ENCODE results near the gene FITM1. TPM values are rescaled to one million over a fixed set of nuclear protein-coding genes. Genes with fewer than 3 reads are reported as not detected.

The FITM1 gene
- total and polyA plus RNA-seq, 2 experiments from 2014 or later: 0.53 TPM; not detected in 1

- Histone ChIP-seq H3K4me3 (no peak overlapping the region), H3K4me1 (ENCODE audit: insufficient read depth) (no peaks in the 10 kb centered on the region), H3K27ac (ENCODE audit: low read depth) (no peak overlapping the region), H4K20me1 (replicated peaks; ENCODE audit: insufficient read depth) (no peaks in the 10 kb centered on the region; the same call in 1 of the 2 replicates), H3F3A (replicated peaks; ENCODE audit: low read depth) (no peaks in the 10 kb centered on the region), H3K79me2 (replicated peaks; ENCODE audit: insufficient read depth) (no peaks in the 10 kb centered on the region), H3K9me2 (ENCODE audit: insufficient read depth) (no peaks in the 10 kb centered on the region), H3K27me3 (ENCODE audit: insufficient read depth) (no peaks in the 10 kb centered on the region), H2AFZ (no peak overlapping the region), H3K4me2 (no peak overlapping the region), H3K36me3 (ENCODE audit: insufficient read depth) (no peaks in the 10 kb centered on the region; the same call in 1 of the 2 replicates)
- no peak for DNase-seq (ENCODE audit: low spot score)
- H3K9me3 Mint-ChIP-seq: peaks cover 3% of the 10 kb centered on the region; the same call in 2 of the 3 replicates
- no peak overlapping the region for H3K27ac Mint-ChIP-seq
- TF ChIP-seq EZH2 (IDR thresholded peaks at IDR 0.05; ENCODE audit: low read depth, unreplicated experiment): no peak
- TF ChIP-seq JUNB (IDR thresholded peaks at IDR 0.05; ENCODE audit: unreplicated experiment): no peak
- TF ChIP-seq CREB1 (CRISPR knock-in tag; IDR thresholded peaks at IDR 0.05; ENCODE audit: low read depth): no peak
- H3K36me3 Mint-ChIP-seq (ENCODE audit: low read depth): peaks cover 79% of the 10 kb centered on the region
- H3K4me1 Mint-ChIP-seq: no peaks in the 10 kb centered on the region
- H3K27me3 Mint-ChIP-seq (ENCODE audit: insufficient read depth, low read depth, poor library complexity): peaks cover 34% of the 10 kb centered on the region
- ATAC-seq: no peak
- no peak overlapping the region for H3K4me3 Mint-ChIP-seq
Measured at GRCh38 chr14:24181371-24182077, 51.1 kb downstream of the FITM1 start.

Small RNA genes lying within 50 kb of the gene (microRNA-seq; reads per million reads assigned to microRNA genes)
- not detected for gene MIR7703

Small RNA genes lying within 50 kb of the gene (small RNA-seq; reads per million reads assigned to genes)
- gene IPO4 (ENCODE audit: low replicate concordance): 0.10 reads per million
- not detected for gene IRF9 (ENCODE audit: low replicate concordance)
- 0.80 reads per million, percentile 53 among the genes with 10 or more reads in this experiment for gene RNA5SP383 (ENCODE audit: low replicate concordance)

Other genes starting within 250 kb of the FITM1 start
Only the 30 nearest of the 31 such genes appear.
- gene DHRS4, start 176.9 kb upstream of the FITM1 start, total RNA-seq (2014; rRNA removed; shearing (Covaris generic)): 15.1 and 16.6 TPM in 2 replicates
- gene DHRS4, start 176.9 kb upstream of the FITM1 start, polyA plus RNA-seq (2016; fragmentation: Nextera tagmentation; extraction: Ambion mirVana): 16.7 and 18.4 TPM in 2 replicates
- gene DHRS4L2, start 141.7 kb upstream of the FITM1 start, total RNA-seq (2014; rRNA removed; shearing (Covaris generic)): 6.2 and 6.7 TPM in 2 replicates
- gene DHRS4L2, start 141.7 kb upstream of the FITM1 start, polyA plus RNA-seq (2016; fragmentation: Nextera tagmentation; extraction: Ambion mirVana): 12.9 and 14.3 TPM in 2 replicates
- gene CARMIL3, start 78.7 kb upstream of the FITM1 start, total RNA-seq (2014; rRNA removed; shearing (Covaris generic)): 9.7 and 11.8 TPM in 2 replicates
- gene CARMIL3, start 78.7 kb upstream of the FITM1 start, polyA plus RNA-seq (2016; fragmentation: Nextera tagmentation; extraction: Ambion mirVana): 3.7 and 3.8 TPM in 2 replicates
- gene CPNE6, start 59.1 kb upstream of the FITM1 start, total RNA-seq (2014; rRNA removed; shearing (Covaris generic)): not detected in 2 replicates
- 0.16 TPM in 1 of 2 replicates, not detected in the other for gene CPNE6, start 59.1 kb upstream of the FITM1 start, polyA plus RNA-seq (2016; fragmentation: Nextera tagmentation; extraction: Ambion mirVana)
- 103 and 112 TPM in 2 replicates for gene PCK2, start 36.3 kb upstream of the FITM1 start, total RNA-seq (2014; rRNA removed; shearing (Covaris generic))
- 53.5 and 57.9 TPM in 2 replicates for gene PCK2, start 36.3 kb upstream of the FITM1 start, polyA plus RNA-seq (2016; fragmentation: Nextera tagmentation; extraction: Ambion mirVana)
- 78.7 and 93.2 TPM in 2 replicates for gene DCAF11, start 15.9 kb upstream of the FITM1 start, total RNA-seq (2014; rRNA removed; shearing (Covaris generic))
- 18.6 and 19.0 TPM in 2 replicates for gene DCAF11, start 15.9 kb upstream of the FITM1 start, polyA plus RNA-seq (2016; fragmentation: Nextera tagmentation; extraction: Ambion mirVana)
- gene NRL, start 15.7 kb upstream of the FITM1 start, total RNA-seq (2014; rRNA removed; shearing (Covaris generic)): 2.2 and 5.2 TPM in 2 replicates
- 1.4 and 1.8 TPM in 2 replicates for gene NRL, start 15.7 kb upstream of the FITM1 start, polyA plus RNA-seq (2016; fragmentation: Nextera tagmentation; extraction: Ambion mirVana)
- 53.9 and 61.1 TPM in 2 replicates for gene PSME1, start 5.5 kb downstream of the FITM1 start, total RNA-seq (2014; rRNA removed; shearing (Covaris generic))
- 215 and 220 TPM in 2 replicates for gene PSME1, start 5.5 kb downstream of the FITM1 start, polyA plus RNA-seq (2016; fragmentation: Nextera tagmentation; extraction: Ambion mirVana)
- gene EMC9, start 10.9 kb downstream of the FITM1 start, total RNA-seq (2014; rRNA removed; shearing (Covaris generic)): 20.1 and 30.0 TPM in 2 replicates
- gene EMC9, start 10.9 kb downstream of the FITM1 start, polyA plus RNA-seq (2016; fragmentation: Nextera tagmentation; extraction: Ambion mirVana): 64.2 and 64.9 TPM in 2 replicates
- gene PSME2, start 16.0 kb downstream of the FITM1 start, total RNA-seq (2014; rRNA removed; shearing (Covaris generic)): 54.0 and 59.9 TPM in 2 replicates
- gene PSME2, start 16.0 kb downstream of the FITM1 start, polyA plus RNA-seq (2016; fragmentation: Nextera tagmentation; extraction: Ambion mirVana): 246 and 259 TPM in 2 replicates
- gene RNF31, start 16.8 kb downstream of the FITM1 start, total RNA-seq (2014; rRNA removed; shearing (Covaris generic)): 54.8 and 86.4 TPM in 2 replicates
- 84.1 and 87.4 TPM in 2 replicates for gene RNF31, start 16.8 kb downstream of the FITM1 start, polyA plus RNA-seq (2016; fragmentation: Nextera tagmentation; extraction: Ambion mirVana)
- 8.2 and 9.2 TPM in 2 replicates for gene IRF9, start 30.6 kb downstream of the FITM1 start, total RNA-seq (2014; rRNA removed; shearing (Covaris generic))
- gene IRF9, start 30.6 kb downstream of the FITM1 start, polyA plus RNA-seq (2016; fragmentation: Nextera tagmentation; extraction: Ambion mirVana): 8.4 and 11.1 TPM in 2 replicates
- gene REC8, start 41.4 kb downstream of the FITM1 start, total RNA-seq (2014; rRNA removed; shearing (Covaris generic)): 23.6 and 25.7 TPM in 2 replicates
- 36.8 and 38.8 TPM in 2 replicates for gene REC8, start 41.4 kb downstream of the FITM1 start, polyA plus RNA-seq (2016; fragmentation: Nextera tagmentation; extraction: Ambion mirVana)
- gene IPO4, start 58.2 kb downstream of the FITM1 start, total RNA-seq (2014; rRNA removed; shearing (Covaris generic)): 84.2 and 105 TPM in 2 replicates
- gene IPO4, start 58.2 kb downstream of the FITM1 start, polyA plus RNA-seq (2016; fragmentation: Nextera tagmentation; extraction: Ambion mirVana): 34.2 and 34.3 TPM in 2 replicates
- gene TM9SF1, start 64.8 kb downstream of the FITM1 start, total RNA-seq (2014; rRNA removed; shearing (Covaris generic)): 25.6 and 27.5 TPM in 2 replicates
- 10.7 and 12.6 TPM in 2 replicates for gene TM9SF1, start 64.8 kb downstream of the FITM1 start, polyA plus RNA-seq (2016; fragmentation: Nextera tagmentation; extraction: Ambion mirVana)
- gene TSSK4, start 75.0 kb downstream of the FITM1 start, total RNA-seq (2014; rRNA removed; shearing (Covaris generic)): 0.66 and 1.0 TPM in 2 replicates
- 0.70 and 0.84 TPM in 2 replicates for gene TSSK4, start 75.0 kb downstream of the FITM1 start, polyA plus RNA-seq (2016; fragmentation: Nextera tagmentation; extraction: Ambion mirVana)
- 10.6 and 19.3 TPM in 2 replicates for gene CHMP4A, start 82.8 kb downstream of the FITM1 start, total RNA-seq (2014; rRNA removed; shearing (Covaris generic))
- gene CHMP4A, start 82.8 kb downstream of the FITM1 start, polyA plus RNA-seq (2016; fragmentation: Nextera tagmentation; extraction: Ambion mirVana): 30.1 and 36.9 TPM in 2 replicates
- gene MDP1, start 85.4 kb downstream of the FITM1 start, total RNA-seq (2014; rRNA removed; shearing (Covaris generic)): 9.6 and 9.8 TPM in 2 replicates
- gene MDP1, start 85.4 kb downstream of the FITM1 start, polyA plus RNA-seq (2016; fragmentation: Nextera tagmentation; extraction: Ambion mirVana): 24.7 and 31.1 TPM in 2 replicates
- gene NEDD8, start 101.7 kb downstream of the FITM1 start, total RNA-seq (2014; rRNA removed; shearing (Covaris generic)): 130 and 172 TPM in 2 replicates
- gene NEDD8, start 101.7 kb downstream of the FITM1 start, polyA plus RNA-seq (2016; fragmentation: Nextera tagmentation; extraction: Ambion mirVana): 401 and 418 TPM in 2 replicates
- gene GMPR2, start 102.3 kb downstream of the FITM1 start, total RNA-seq (2014; rRNA removed; shearing (Covaris generic)): 60.6 and 67.0 TPM in 2 replicates
- 70.6 TPM in 2 replicates for gene GMPR2, start 102.3 kb downstream of the FITM1 start, polyA plus RNA-seq (2016; fragmentation: Nextera tagmentation; extraction: Ambion mirVana)
- gene TINF2, start 112.0 kb downstream of the FITM1 start, total RNA-seq (2014; rRNA removed; shearing (Covaris generic)): 24.6 and 36.0 TPM in 2 replicates
- 22.0 and 24.1 TPM in 2 replicates for gene TINF2, start 112.0 kb downstream of the FITM1 start, polyA plus RNA-seq (2016; fragmentation: Nextera tagmentation; extraction: Ambion mirVana)
- gene TGM1, start 132.5 kb downstream of the FITM1 start, total RNA-seq (2014; rRNA removed; shearing (Covaris generic)): 0.39 and 0.63 TPM in 2 replicates
- gene TGM1, start 132.5 kb downstream of the FITM1 start, polyA plus RNA-seq (2016; fragmentation: Nextera tagmentation; extraction: Ambion mirVana): 0.31 and 0.42 TPM in 2 replicates
- gene RABGGTA, start 140.9 kb downstream of the FITM1 start, total RNA-seq (2014; rRNA removed; shearing (Covaris generic)): 18.8 and 20.7 TPM in 2 replicates
- gene RABGGTA, start 140.9 kb downstream of the FITM1 start, polyA plus RNA-seq (2016; fragmentation: Nextera tagmentation; extraction: Ambion mirVana): 17.6 and 25.2 TPM in 2 replicates
- 15.4 and 22.7 TPM in 2 replicates for gene DHRS1, start 169.1 kb downstream of the FITM1 start, total RNA-seq (2014; rRNA removed; shearing (Covaris generic))
- 15.0 and 15.4 TPM in 2 replicates for gene DHRS1, start 169.1 kb downstream of the FITM1 start, polyA plus RNA-seq (2016; fragmentation: Nextera tagmentation; extraction: Ambion mirVana)
- gene NOP9, start 169.2 kb downstream of the FITM1 start, total RNA-seq (2014; rRNA removed; shearing (Covaris generic)): 32.4 and 32.8 TPM in 2 replicates
- 7.9 and 8.2 TPM in 2 replicates for gene NOP9, start 169.2 kb downstream of the FITM1 start, polyA plus RNA-seq (2016; fragmentation: Nextera tagmentation; extraction: Ambion mirVana)
- gene CIDEB, start 177.3 kb downstream of the FITM1 start, total RNA-seq (2014; rRNA removed; shearing (Covaris generic)): 4.6 and 8.9 TPM in 2 replicates
- gene CIDEB, start 177.3 kb downstream of the FITM1 start, polyA plus RNA-seq (2016; fragmentation: Nextera tagmentation; extraction: Ambion mirVana): 3.4 and 5.0 TPM in 2 replicates
- gene LTB4R2, start 179.5 kb downstream of the FITM1 start, total RNA-seq (2014; rRNA removed; shearing (Covaris generic)): 6.4 and 12.6 TPM in 2 replicates
- 0.40 and 0.47 TPM in 2 replicates for gene LTB4R2, start 179.5 kb downstream of the FITM1 start, polyA plus RNA-seq (2016; fragmentation: Nextera tagmentation; extraction: Ambion mirVana)
- gene LTB4R, start 180.8 kb downstream of the FITM1 start, total RNA-seq (2014; rRNA removed; shearing (Covaris generic)): 4.7 and 7.9 TPM in 2 replicates
- gene LTB4R, start 180.8 kb downstream of the FITM1 start, polyA plus RNA-seq (2016; fragmentation: Nextera tagmentation; extraction: Ambion mirVana): 2.1 TPM in 2 replicates
- gene ADCY4, start 204.4 kb downstream of the FITM1 start, total RNA-seq (2014; rRNA removed; shearing (Covaris generic)): 0.10 and 1.5 TPM in 2 replicates
- 0.40 and 0.68 TPM in 2 replicates for gene ADCY4, start 204.4 kb downstream of the FITM1 start, polyA plus RNA-seq (2016; fragmentation: Nextera tagmentation; extraction: Ambion mirVana)
- 0.16 and 1.5 TPM in 2 replicates for gene RIPK3, start 209.3 kb downstream of the FITM1 start, total RNA-seq (2014; rRNA removed; shearing (Covaris generic))
- gene RIPK3, start 209.3 kb downstream of the FITM1 start, polyA plus RNA-seq (2016; fragmentation: Nextera tagmentation; extraction: Ambion mirVana): 0.31 and 0.32 TPM in 2 replicates